Fibroblast of villous mesenchyme (primary cell): ENCODE data around the gene NCOA1. TPM values are rescaled to one million over a fixed set of nuclear protein-coding genes. Genes with fewer than 3 reads are reported as not detected.
A peak's percentile ranks its signal among the peaks of the same experiment; 100 is the strongest.

Experiments used
- DNase-seq: peaks from one replicate; pipeline ENCODE4 v3.0.0-alpha.2; 2010; ENCODE audit warnings: low read depth
- H3K4me3 ChIP-seq: 2 replicates; pipeline ENCODE4 v1.5.1; 2011; ENCODE audit warnings: low read depth, mild to moderate bottlenecking, low read length
- CTCF ChIP-seq: IDR thresholded peaks from 2 replicates; pipeline ENCODE4 v1.5.1; 2012; ENCODE audit warnings: low read depth, mild to moderate bottlenecking, low read length; ENCODE audit not compliant: insufficient read depth
- total RNA-seq: library from RNA; depleted of rRNA; stranded (reverse); fragments of >200 nt; gene quantifications from 2 replicates; pipeline ENCODE4 v1.2.3, GENCODE V29; 2012

The NCOA1 gene
- total RNA-seq, 1 donor: 19.0 TPM

- TF ChIP-seq CTCF: no peak
- no peak for DNase-seq
- no peak overlapping the region for H3K4me3 ChIP-seq
Measured at GRCh38 chr2:24814516-24814915, 323.5 kb downstream of the NCOA1 start.

GRCh38 chr2:24815171-24815570 is 324.1 kb downstream of the NCOA1 start:
- no peak overlapping the region for H3K4me3 ChIP-seq
- no peak for DNase-seq
- no peak for TF ChIP-seq CTCF

- no peak for DNase-seq
- H3K4me3 ChIP-seq: no peak overlapping the region
- TF ChIP-seq CTCF: no peak
Measured at GRCh38 chr2:24816404-24816803, 325.4 kb downstream of the NCOA1 start.

- no peak for TF ChIP-seq CTCF
- H3K4me3 ChIP-seq: no peak overlapping the region
- DNase-seq: peak; percentile 87
Measured at GRCh38 chr2:24816884-24817283, 325.8 kb downstream of the NCOA1 start.

GRCh38 chr2:24818721-24819167 is 327.7 kb downstream of the NCOA1 start:
- DNase-seq: peak; percentile 30
- TF ChIP-seq CTCF: no peak
- no peak overlapping the region for H3K4me3 ChIP-seq

GRCh38 chr2:24819442-24820174 is 328.6 kb downstream of the NCOA1 start:
- TF ChIP-seq CTCF: no peak
- no peak for DNase-seq
- no peak overlapping the region for H3K4me3 ChIP-seq

- H3K4me3 ChIP-seq: no peak overlapping the region
- no peak for TF ChIP-seq CTCF
- DNase-seq: no peak
Measured at GRCh38 chr2:24820175-24820513, 329.1 kb downstream of the NCOA1 start.
